GM12874 (cell line): ENCODE measurements around the gene AMPH.

Source experiments
- CTCF ChIP-seq: IDR thresholded peaks from 2 replicates; pipeline ENCODE4 v1.5.1; 2011; ENCODE audit warnings: low read depth, mild to moderate bottlenecking, control low read depth, low read length, moderate library complexity; ENCODE audit not compliant: insufficient read depth

The AMPH gene

GRCh38 chr7:38607466-38607865 lies 23.7 kb downstream of the AMPH start:
- no peak for TF ChIP-seq CTCF

GRCh38 chr7:38600741-38601140 lies 30.4 kb downstream of the AMPH start:
- no peak for TF ChIP-seq CTCF

GRCh38 chr7:38594949-38595348 lies 36.2 kb downstream of the AMPH start:
- TF ChIP-seq CTCF: no peak

GRCh38 chr7:38592737-38593288 lies 38.4 kb downstream of the AMPH start:
- no peak for TF ChIP-seq CTCF

- no peak for TF ChIP-seq CTCF
Observed at GRCh38 chr7:38585572-38586354, 45.4 kb downstream of the AMPH start.

GRCh38 chr7:38584443-38585210 lies 46.5 kb downstream of the AMPH start:
- no peak for TF ChIP-seq CTCF

GRCh38 chr7:38580485-38580884 lies 50.7 kb downstream of the AMPH start:
- no peak for TF ChIP-seq CTCF
